GM12872 (cell line): ENCODE results near the gene LAMB2.

ENCODE experiments used
- CTCF ChIP-seq: IDR thresholded peaks from 3 replicates; pipeline ENCODE4 v1.5.1; 2011; ENCODE audit warnings: low read depth, mild to moderate bottlenecking, low read length, moderate library complexity; ENCODE audit not compliant: insufficient read depth

Gene LAMB2

GRCh38 chr3:49104427-49105291, 28.2 kb downstream of the LAMB2 start, which contains the start of gene QARS1:
Gene QARS1, minus strand, starts transcription at chr3:49104757. Its CDS starts 24 bp downstream, at chr3:49104733.
- no peak for TF ChIP-seq CTCF

DNA sequence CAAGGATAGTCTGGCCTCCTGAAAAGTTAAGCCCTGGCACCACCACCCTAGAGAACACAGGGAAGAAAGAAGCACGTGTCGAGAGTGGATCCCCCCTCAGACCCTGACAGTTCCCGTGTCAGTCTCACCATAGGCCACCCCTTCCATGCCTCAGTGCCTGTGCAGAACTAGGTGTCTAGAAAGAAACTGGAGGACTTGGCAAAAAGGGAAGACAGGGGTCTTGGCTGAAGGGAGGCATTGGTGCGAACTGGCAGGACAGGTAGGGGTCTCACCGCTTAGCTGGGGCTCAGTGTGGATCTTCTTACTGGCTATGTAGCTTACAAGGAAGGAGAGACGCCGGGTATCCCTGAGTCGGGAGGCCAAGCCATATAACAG, 28.8 kb downstream of the LAMB2 start:
- TF ChIP-seq CTCF: no peak

DNA sequence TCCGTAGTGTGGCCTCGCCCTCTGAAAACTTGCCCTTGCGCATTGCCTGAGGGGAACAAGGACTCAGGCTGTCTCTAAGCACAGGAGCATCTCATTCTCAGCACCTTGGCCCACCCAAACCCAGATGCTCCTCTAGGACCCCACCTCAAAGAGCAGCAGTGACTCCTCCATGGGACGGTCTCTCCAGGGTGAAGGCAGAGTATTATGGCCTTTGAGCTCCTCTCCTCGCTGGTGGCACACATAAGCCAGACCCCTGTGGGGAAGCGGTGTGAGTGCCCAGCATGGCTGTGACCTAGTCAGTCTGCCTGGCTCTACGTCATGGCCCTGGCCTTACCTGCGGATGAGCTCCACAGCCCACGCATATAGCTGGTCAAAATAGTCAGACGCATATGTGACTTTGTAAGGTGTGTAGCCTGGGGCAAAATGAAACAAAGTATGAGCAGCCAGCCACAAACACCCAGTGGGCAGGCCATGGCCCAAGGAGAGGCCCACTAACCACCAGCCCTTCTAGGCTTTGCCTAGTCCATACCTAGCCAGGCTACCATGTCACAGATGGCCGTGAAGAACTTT, 32.7 kb downstream of the LAMB2 start:
- TF ChIP-seq CTCF: no peak

DNA sequence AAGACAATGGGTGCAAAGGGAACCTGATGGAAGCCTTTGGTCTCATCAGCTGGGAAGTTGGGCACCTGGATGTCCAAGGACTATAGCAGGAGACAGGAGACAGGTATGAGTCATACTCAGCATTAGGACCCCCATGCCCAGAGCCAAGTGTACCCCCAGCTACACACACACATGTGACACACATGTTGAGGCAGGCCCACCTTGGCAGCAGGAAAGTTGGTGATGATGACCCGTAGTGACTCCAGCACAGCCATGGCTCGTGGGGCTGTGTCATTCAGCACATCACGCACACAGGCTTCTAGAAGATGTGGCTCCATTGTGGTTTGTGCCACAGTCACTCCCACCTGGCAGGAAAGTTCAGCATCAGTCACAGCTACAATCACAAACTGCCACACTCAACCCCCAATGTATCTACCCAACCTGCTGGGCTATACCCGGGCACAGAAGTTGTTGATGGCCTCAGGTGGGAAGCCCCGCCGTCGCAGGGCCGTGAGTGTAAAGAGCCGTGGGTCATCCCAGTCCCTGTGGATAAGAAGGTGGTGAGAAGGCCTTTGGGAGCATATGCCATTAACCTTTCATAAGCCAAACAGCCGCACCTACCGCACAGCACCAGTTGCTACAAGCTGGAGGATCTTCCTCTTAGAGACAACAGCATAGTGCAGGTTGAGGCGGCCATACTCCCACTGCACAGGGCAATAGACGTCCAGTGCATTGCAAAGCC, 33.8 kb downstream of the LAMB2 start:
- no peak for TF ChIP-seq CTCF

GRCh38 chr3:49098429-49098828, 34.4 kb downstream of the LAMB2 start:
- no peak for TF ChIP-seq CTCF

DNA sequence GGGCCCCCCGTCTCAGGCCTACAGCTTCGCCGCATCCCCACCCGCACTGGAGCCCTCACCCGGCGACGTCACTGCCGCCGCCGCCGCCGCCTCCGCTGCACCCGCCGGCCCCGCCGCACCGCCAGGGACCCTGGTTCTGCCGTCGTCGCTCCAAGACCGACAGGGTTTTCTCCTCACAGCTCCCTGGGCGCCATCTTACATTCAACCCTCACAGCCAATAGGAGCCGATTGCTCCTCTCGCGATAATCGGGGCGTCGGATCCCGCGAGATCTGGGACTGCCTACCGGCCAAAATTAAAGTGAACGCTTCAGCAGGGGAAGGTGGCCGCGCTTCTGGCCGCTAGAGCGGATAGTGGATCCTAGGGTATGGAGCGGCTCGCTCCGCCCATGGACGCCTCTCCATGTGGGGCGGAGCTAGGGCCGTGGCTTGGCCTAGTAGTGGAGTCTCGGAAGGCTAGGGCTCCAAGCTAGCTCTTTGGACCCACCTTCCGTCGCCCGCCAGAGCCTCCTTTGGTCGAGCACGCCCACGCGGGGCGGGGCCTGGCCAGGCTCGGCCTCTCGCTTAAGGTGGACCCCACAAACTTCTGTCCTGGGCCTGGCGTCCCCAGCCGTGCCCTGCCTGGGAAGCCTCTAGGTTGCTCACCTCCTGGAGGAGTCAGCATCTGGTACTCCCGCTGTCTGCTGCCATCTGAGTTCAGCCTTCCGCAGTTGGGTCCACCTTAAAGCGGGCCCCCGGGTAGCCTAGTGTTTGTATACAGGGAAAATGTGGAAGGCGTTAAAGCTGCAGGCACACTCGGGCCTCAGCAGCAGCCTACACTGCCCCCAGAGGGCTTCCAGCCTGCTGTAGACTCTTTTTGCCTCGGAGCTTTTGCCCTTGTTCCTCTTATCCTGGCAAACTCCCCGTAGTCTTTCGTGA, 38.7 kb downstream of the LAMB2 start, which contains the start of gene QRICH1:
TSS of gene QRICH1 (minus strand) at position 219 of the 915 bp plus-strand sequence. CDS start 17,054 bp downstream, outside the sequence.
- peak; percentile 75 for TF ChIP-seq CTCF
